Measurements from ENCODE around the gene PPP3R2. TPM values are rescaled to one million over a fixed set of nuclear protein-coding genes. Genes with fewer than 3 reads are reported as not detected.

PPP3R2 gene
- total and polyA plus RNA-seq, 2 experiments from 2014 or later, result not detected

DNA sequence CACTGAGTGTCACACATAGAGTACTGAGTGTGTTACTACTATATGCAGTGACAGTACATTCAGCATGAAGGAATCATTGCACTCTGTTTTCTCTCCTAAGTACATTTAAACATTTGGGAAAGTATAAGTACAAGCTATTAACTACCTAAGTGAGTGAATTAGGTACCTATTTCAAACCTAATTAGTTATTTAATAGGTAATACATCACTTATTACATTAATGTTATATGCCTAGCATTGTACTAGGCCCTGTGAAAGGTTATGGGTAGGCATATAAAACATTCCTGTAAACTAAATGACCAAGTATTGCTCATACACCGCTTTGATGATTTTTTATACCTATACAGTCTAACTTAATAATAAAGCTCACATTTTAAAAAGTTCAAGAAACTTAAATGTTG, 25.7 kb upstream of the PPP3R2 start:
- H3K4me1 ChIP-seq (ENCODE audit: insufficient read depth), result no peaks in the 10 kb centered on the region
- Mint-ChIP-seq H3K4me3 (no peak overlapping the region), H3K27me3 (ENCODE audit: insufficient read depth, low read depth, poor library complexity) (peaks cover 3% of the 10 kb centered on the region), H3K4me1 (no peaks in the 10 kb centered on the region), H3K9me3 (no peaks in the 10 kb centered on the region), H3K27ac (no peak overlapping the region), H3K36me3 (ENCODE audit: low read depth) (no peaks in the 10 kb centered on the region)
- H4K20me1 ChIP-seq (replicated peaks; ENCODE audit: insufficient read depth), result no peaks in the 10 kb centered on the region
- H3F3A ChIP-seq (replicated peaks; ENCODE audit: low read depth), result no peaks in the 10 kb centered on the region
- no peak overlapping the region for H3K27ac ChIP-seq (ENCODE audit: low read depth)
- H3K27me3 ChIP-seq (ENCODE audit: insufficient read depth), result no peaks in the 10 kb centered on the region
- DNase-seq (ENCODE audit: low spot score) (no peak), ATAC-seq (no peak)
- H3K79me2 ChIP-seq (replicated peaks; ENCODE audit: insufficient read depth), result no peaks in the 10 kb centered on the region
- no peaks in the 10 kb centered on the region for H3K36me3 ChIP-seq (ENCODE audit: insufficient read depth)
- no peak overlapping the region for H3K4me3 ChIP-seq
- no peak overlapping the region for H2AFZ ChIP-seq
- peaks cover 5% of the 10 kb centered on the region; the same call in 1 of the 2 replicates for H3K9me2 ChIP-seq (ENCODE audit: insufficient read depth)
- TF ChIP-seq ZNF114 (CRISPR knock-in tag; IDR thresholded peaks at IDR 0.05) (no peak), POLR2AphosphoS5 (IDR thresholded peaks at IDR 0.05; ENCODE audit: low read depth) (no peak), JUNB (IDR thresholded peaks at IDR 0.05; ENCODE audit: unreplicated experiment) (no peak), EZH2phosphoT487 (IDR thresholded peaks at IDR 0.05; ENCODE audit: unreplicated experiment) (no peak), ZNF331 (CRISPR knock-in tag; IDR thresholded peaks at IDR 0.05; ENCODE audit: low read depth) (no peak), NANOG (IDR thresholded peaks at IDR 0.05; ENCODE audit: borderline replicate concordance) (no peak)
- TF ChIP-seq, protein P1, sequence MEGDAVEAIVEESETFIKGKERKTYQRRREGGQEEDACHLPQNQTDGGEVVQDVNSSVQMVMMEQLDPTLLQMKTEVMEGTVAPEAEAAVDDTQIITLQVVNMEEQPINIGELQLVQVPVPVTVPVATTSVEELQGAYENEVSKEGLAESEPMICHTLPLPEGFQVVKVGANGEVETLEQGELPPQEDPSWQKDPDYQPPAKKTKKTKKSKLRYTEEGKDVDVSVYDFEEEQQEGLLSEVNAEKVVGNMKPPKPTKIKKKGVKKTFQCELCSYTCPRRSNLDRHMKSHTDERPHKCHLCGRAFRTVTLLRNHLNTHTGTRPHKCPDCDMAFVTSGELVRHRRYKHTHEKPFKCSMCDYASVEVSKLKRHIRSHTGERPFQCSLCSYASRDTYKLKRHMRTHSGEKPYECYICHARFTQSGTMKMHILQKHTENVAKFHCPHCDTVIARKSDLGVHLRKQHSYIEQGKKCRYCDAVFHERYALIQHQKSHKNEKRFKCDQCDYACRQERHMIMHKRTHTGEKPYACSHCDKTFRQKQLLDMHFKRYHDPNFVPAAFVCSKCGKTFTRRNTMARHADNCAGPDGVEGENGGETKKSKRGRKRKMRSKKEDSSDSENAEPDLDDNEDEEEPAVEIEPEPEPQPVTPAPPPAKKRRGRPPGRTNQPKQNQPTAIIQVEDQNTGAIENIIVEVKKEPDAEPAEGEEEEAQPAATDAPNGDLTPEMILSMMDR (conservative IDR thresholded peaks at IDR 0.05; ENCODE audit: low read depth in 2 of 2), result no peak
- TF ChIP-seq, protein P2, sequence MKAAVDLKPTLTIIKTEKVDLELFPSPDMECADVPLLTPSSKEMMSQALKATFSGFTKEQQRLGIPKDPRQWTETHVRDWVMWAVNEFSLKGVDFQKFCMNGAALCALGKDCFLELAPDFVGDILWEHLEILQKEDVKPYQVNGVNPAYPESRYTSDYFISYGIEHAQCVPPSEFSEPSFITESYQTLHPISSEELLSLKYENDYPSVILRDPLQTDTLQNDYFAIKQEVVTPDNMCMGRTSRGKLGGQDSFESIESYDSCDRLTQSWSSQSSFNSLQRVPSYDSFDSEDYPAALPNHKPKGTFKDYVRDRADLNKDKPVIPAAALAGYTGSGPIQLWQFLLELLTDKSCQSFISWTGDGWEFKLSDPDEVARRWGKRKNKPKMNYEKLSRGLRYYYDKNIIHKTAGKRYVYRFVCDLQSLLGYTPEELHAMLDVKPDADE (IDR thresholded peaks at IDR 0.05), result no peak
- TF ChIP-seq, protein P3, sequence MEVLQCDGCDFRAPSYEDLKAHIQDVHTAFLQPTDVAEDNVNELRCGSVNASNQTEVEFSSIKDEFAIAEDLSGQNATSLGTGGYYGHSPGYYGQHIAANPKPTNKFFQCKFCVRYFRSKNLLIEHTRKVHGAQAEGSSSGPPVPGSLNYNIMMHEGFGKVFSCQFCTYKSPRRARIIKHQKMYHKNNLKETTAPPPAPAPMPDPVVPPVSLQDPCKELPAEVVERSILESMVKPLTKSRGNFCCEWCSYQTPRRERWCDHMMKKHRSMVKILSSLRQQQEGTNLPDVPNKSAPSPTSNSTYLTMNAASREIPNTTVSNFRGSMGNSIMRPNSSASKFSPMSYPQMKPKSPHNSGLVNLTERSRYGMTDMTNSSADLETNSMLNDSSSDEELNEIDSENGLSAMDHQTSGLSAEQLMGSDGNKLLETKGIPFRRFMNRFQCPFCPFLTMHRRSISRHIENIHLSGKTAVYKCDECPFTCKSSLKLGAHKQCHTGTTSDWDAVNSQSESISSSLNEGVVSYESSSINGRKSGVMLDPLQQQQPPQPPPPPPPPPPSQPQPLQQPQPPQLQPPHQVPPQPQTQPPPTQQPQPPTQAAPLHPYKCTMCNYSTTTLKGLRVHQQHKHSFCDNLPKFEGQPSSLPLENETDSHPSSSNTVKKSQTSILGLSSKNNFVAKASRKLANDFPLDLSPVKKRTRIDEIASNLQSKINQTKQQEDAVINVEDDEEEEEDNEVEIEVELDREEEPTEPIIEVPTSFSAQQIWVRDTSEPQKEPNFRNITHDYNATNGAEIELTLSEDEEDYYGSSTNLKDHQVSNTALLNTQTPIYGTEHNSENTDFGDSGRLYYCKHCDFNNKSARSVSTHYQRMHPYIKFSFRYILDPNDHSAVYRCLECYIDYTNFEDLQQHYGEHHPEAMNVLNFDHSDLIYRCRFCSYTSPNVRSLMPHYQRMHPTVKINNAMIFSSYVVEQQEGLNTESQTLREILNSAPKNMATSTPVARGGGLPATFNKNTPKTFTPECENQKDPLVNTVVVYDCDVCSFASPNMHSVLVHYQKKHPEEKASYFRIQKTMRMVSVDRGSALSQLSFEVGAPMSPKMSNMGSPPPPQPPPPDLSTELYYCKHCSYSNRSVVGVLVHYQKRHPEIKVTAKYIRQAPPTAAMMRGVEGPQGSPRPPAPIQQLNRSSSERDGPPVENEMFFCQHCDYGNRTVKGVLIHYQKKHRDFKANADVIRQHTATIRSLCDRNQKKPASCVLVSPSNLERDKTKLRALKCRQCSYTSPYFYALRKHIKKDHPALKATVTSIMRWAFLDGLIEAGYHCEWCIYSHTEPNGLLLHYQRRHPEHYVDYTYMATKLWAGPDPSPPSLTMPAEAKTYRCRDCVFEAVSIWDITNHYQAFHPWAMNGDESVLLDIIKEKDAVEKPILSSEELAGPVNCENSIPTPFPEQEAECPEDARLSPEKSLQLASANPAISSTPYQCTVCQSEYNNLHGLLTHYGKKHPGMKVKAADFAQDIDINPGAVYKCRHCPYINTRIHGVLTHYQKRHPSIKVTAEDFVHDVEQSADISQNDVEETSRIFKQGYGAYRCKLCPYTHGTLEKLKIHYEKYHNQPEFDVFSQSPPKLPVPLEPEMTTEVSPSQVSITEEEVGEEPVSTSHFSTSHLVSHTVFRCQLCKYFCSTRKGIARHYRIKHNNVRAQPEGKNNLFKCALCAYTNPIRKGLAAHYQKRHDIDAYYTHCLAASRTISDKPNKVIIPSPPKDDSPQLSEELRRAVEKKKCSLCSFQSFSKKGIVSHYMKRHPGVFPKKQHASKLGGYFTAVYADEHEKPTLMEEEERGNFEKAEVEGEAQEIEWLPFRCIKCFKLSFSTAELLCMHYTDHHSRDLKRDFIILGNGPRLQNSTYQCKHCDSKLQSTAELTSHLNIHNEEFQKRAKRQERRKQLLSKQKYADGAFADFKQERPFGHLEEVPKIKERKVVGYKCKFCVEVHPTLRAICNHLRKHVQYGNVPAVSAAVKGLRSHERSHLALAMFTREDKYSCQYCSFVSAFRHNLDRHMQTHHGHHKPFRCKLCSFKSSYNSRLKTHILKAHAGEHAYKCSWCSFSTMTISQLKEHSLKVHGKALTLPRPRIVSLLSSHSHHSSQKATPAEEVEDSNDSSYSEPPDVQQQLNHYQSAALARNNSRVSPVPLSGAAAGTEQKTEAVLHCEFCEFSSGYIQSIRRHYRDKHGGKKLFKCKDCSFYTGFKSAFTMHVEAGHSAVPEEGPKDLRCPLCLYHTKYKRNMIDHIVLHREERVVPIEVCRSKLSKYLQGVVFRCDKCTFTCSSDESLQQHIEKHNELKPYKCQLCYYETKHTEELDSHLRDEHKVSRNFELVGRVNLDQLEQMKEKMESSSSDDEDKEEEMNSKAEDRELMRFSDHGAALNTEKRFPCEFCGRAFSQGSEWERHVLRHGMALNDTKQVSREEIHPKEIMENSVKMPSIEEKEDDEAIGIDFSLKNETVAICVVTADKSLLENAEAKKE (CRISPR knock-in tag; IDR thresholded peaks at IDR 0.05), result no peak
- no peak overlapping the region for H3K4me2 ChIP-seq
